ENCODE measurements around the gene GSTM3.
"Not testable (repeated sequence)": the region's sequence is repeated elsewhere in the genome, so short reads cannot be mapped to it uniquely, and the experiment has no call there.

DNA sequence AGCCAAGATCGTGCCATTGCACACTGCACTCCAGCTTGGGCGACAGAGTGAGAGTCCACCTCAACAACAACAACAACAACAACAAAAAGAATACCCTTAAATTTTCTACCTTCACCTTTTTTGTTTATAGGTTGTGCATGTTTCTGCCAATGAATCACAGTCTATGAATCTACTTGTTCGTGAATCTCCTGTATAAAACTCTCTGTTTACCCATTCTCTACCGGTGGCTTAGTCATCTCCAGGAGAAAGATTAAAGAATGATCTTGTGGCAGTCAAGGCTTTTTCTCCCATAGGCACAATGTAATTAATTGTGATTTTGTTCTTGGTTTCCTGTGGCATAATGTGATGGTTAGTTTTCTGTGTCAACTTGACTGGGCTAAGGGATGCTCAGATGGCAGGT is 43.0 kb downstream of the GSTM3 start:
- not testable (repeated sequence) for TF ChIP-seq POLR2A (conservative IDR thresholded peaks at IDR 0.05); YY1 (IDR thresholded peaks at IDR 0.05; ENCODE audit: borderline replicate concordance in 1 of 3, control insufficient read depth in 1 of 3, extremely low read depth in 1 of 3, insufficient read depth in 3 of 3, insufficient read length in 1 of 3, insufficient replicate concordance in 2 of 3, low read depth in 1 of 3, low read length in 2 of 3)
- TF ChIP-seq, protein P1, sequence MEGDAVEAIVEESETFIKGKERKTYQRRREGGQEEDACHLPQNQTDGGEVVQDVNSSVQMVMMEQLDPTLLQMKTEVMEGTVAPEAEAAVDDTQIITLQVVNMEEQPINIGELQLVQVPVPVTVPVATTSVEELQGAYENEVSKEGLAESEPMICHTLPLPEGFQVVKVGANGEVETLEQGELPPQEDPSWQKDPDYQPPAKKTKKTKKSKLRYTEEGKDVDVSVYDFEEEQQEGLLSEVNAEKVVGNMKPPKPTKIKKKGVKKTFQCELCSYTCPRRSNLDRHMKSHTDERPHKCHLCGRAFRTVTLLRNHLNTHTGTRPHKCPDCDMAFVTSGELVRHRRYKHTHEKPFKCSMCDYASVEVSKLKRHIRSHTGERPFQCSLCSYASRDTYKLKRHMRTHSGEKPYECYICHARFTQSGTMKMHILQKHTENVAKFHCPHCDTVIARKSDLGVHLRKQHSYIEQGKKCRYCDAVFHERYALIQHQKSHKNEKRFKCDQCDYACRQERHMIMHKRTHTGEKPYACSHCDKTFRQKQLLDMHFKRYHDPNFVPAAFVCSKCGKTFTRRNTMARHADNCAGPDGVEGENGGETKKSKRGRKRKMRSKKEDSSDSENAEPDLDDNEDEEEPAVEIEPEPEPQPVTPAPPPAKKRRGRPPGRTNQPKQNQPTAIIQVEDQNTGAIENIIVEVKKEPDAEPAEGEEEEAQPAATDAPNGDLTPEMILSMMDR (IDR thresholded peaks at IDR 0.05 in 2 of 3, conservative IDR thresholded peaks at IDR 0.05 in 1 of 3; ENCODE audit: insufficient read depth in 2 of 3, low read depth in 1 of 3, low read length in 3 of 3), result not testable (repeated sequence)
- TF ChIP-seq, protein P2, sequence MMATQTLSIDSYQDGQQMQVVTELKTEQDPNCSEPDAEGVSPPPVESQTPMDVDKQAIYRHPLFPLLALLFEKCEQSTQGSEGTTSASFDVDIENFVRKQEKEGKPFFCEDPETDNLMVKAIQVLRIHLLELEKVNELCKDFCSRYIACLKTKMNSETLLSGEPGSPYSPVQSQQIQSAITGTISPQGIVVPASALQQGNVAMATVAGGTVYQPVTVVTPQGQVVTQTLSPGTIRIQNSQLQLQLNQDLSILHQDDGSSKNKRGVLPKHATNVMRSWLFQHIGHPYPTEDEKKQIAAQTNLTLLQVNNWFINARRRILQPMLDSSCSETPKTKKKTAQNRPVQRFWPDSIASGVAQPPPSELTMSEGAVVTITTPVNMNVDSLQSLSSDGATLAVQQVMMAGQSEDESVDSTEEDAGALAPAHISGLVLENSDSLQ (IDR thresholded peaks at IDR 0.05), result not testable (repeated sequence)
